Neuronal stem cell (in vitro differentiated cells): ENCODE results near the gene OR6C75.
"Not testable (repeated sequence)": the region's sequence is repeated elsewhere in the genome, so short reads cannot be mapped to it uniquely, and the experiment has no call there.

Source experiments
- DNase-seq: peaks from one replicate; pipeline ENCODE4 v3.0.0-alpha.2; 2013; ENCODE audit warnings: low spot score
- H2AFZ ChIP-seq: one replicate; pipeline ENCODE4 v1.6.1; 2013; ENCODE audit warnings: mild to moderate bottlenecking, low read length, inconsistent platforms
- H2AK5ac ChIP-seq: 2 replicates; pipeline ENCODE4 v1.6.1; 2013; ENCODE audit warnings: low read depth, mild to moderate bottlenecking, inconsistent platforms, low read length, moderate library complexity, mixed read lengths
- H2BK120ac ChIP-seq: 2 replicates; pipeline ENCODE4 v1.6.1; 2013; ENCODE audit warnings: low read depth, mild to moderate bottlenecking, inconsistent platforms, low read length, moderate library complexity, mixed read lengths
- H2BK12ac ChIP-seq: one replicate; pipeline ENCODE4 v1.6.1; 2013; ENCODE audit warnings: low read length, inconsistent platforms
- H2BK15ac ChIP-seq: 2 replicates; pipeline ENCODE4 v1.6.1; 2013; ENCODE audit warnings: mild to moderate bottlenecking, low read length, inconsistent platforms, mixed read lengths
- H2BK5ac ChIP-seq: one replicate; pipeline ENCODE4 v1.6.1; 2013; ENCODE audit warnings: inconsistent platforms, mild to moderate bottlenecking, low read length, moderate library complexity
- H3K14ac ChIP-seq: one replicate; pipeline ENCODE4 v1.6.1; 2013; ENCODE audit warnings: low read length, inconsistent platforms
- H3K18ac ChIP-seq: 2 replicates; pipeline ENCODE4 v1.6.1; 2013; ENCODE audit warnings: low read length, inconsistent platforms
- H3K23ac ChIP-seq: 2 replicates; pipeline ENCODE4 v1.6.1; 2013; ENCODE audit warnings: low read depth, mild to moderate bottlenecking, mixed read lengths, low read length, inconsistent platforms; ENCODE audit not compliant: poor library complexity
- H3K27ac ChIP-seq: replicated peaks from 3 replicates; pipeline ENCODE4 v1.5.1; 2013; ENCODE audit warnings: low read length, inconsistent platforms
- H3K27me3 ChIP-seq, 3 experiments: 2 replicates each; pipeline ENCODE4 v1.6.1; 2013; ENCODE audit warnings: low read length in 3 of 3, mild to moderate bottlenecking in 2 of 3, inconsistent platforms in 1 of 3, low read depth in 1 of 3, mixed read lengths in 1 of 3, moderate library complexity in 1 of 3; ENCODE audit not compliant: control insufficient read depth in 3 of 3, insufficient read depth in 3 of 3
- H3K36me3 ChIP-seq, 2 donors: replicated peaks in 1 of 2; 2 replicates each; pipeline ENCODE4 v1.6.1; 2013; ENCODE audit warnings: low read length in 2 of 2; ENCODE audit not compliant: control insufficient read depth in 2 of 2, insufficient read depth in 2 of 2
- H3K4ac ChIP-seq: 2 replicates; pipeline ENCODE4 v1.6.1; 2013; ENCODE audit warnings: inconsistent platforms, mild to moderate bottlenecking, low read length, moderate library complexity
- H3K4me1 ChIP-seq, 2 donors: 1 replicate in 1 of 2; 2 replicates in 1 of 2; pipeline ENCODE4 v1.6.1; 2013; ENCODE audit warnings: low read length in 2 of 2, low read depth in 1 of 2; ENCODE audit not compliant: control insufficient read depth in 2 of 2, insufficient read depth in 1 of 2
- H3K4me2 ChIP-seq: one replicate; pipeline ENCODE4 v1.6.1; 2013; ENCODE audit warnings: mild to moderate bottlenecking, low read length, inconsistent platforms; ENCODE audit not compliant: insufficient read depth, poor library complexity, severe bottlenecking
- H3K4me3 ChIP-seq, 2 donors: 2 replicates each; pipeline ENCODE4 v1.5.1; 2013; ENCODE audit warnings: low read length in 2 of 2, mild to moderate bottlenecking in 2 of 2, inconsistent platforms in 1 of 2, moderate library complexity in 1 of 2
- H3K79me1 ChIP-seq: one replicate; pipeline ENCODE4 v1.6.1; 2013; ENCODE audit warnings: low read depth, mild to moderate bottlenecking, inconsistent platforms, low read length, moderate library complexity
- H3K9ac ChIP-seq: one replicate; pipeline ENCODE4 v1.6.1; 2013; ENCODE audit warnings: mild to moderate bottlenecking, low read depth, low read length, inconsistent platforms; ENCODE audit not compliant: poor library complexity
- H3K9me3 ChIP-seq, 2 donors: replicated peaks in 1 of 2; 2 replicates each; pipeline versions ENCODE3 to v1.6.1; 2013; ENCODE audit warnings: low read length in 2 of 2, mild to moderate bottlenecking in 2 of 2, inconsistent platforms in 1 of 2, low read depth in 1 of 2, mixed read lengths in 1 of 2, moderate library complexity in 1 of 2; ENCODE audit not compliant: control insufficient read depth in 2 of 2, insufficient read depth in 1 of 2
- H4K8ac ChIP-seq: one replicate; pipeline ENCODE4 v1.6.1; 2013; ENCODE audit warnings: low read depth, mild to moderate bottlenecking, inconsistent platforms, low read length, moderate library complexity
- H4K91ac ChIP-seq: one replicate; pipeline ENCODE4 v1.6.1; 2013; ENCODE audit warnings: low read length, low read depth, mild to moderate bottlenecking, inconsistent platforms; ENCODE audit not compliant: poor library complexity
- WGBS, 2 donors: extraction: QIAGEN DNeasy Blood & Tissue Kit; methylation state at CpG; one replicate each; pipeline ENCODE4 v1.1.7; 2013; ENCODE audit warnings: missing lambda C conversion rate in 2 of 2, mixed read lengths in 1 of 2; ENCODE audit not compliant: insufficient read length in 2 of 2, insufficient replicate concordance in 1 of 2; ENCODE audit errors: extremely low coverage in 2 of 2; 5-methylcytosine and 5-hydroxymethylcytosine counted together

The OR6C75 gene

DNA sequence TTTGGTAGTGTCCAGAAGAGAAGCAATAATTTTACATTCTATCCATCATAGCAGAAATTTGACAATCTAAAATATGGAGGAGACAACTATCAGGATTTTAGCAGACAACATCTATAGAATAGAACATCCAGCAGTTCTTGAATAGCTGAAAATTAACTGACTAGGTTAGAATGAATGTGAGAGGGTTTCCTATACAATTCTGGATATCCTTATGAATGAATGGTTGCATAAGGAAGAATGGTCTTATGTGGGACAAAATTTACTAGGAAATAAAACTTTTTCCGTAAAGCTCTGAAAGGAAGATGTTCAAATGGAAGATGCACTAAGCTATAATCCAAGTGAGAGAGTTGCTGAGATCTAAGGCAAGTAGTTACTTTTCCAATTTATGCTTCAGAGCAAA is 32.3 kb upstream of the OR6C75 start, which contains the start of gene OR6C3:
OR6C3 (plus strand) TSS at position 301 of the 400 bp plus-strand sequence. CDS start 955 bp downstream, outside the sequence.
- Histone ChIP-seq H3K79me1 (no peaks in the 10 kb centered on the region), H3K9me3 (no peaks in the 10 kb centered on the region), H2AK5ac (no peak within 1 kb of the TSS), H2BK15ac (no peak within 1 kb of the TSS), H3K27me3 (no peaks in the 10 kb centered on the region), H2AFZ (no peak within 1 kb of the TSS), H3K23ac (no peak within 1 kb of the TSS), H4K8ac (no peak within 1 kb of the TSS), H2BK120ac (no peak within 1 kb of the TSS), H2BK12ac (no peak within 1 kb of the TSS), H2BK5ac (no peak within 1 kb of the TSS), H3K18ac (no peak within 1 kb of the TSS), H3K4me1 (no peaks in the 10 kb centered on the region), H4K91ac (no peak within 1 kb of the TSS), H3K4me2 (no peak within 1 kb of the TSS), H3K4me3 (no peak within 1 kb of the TSS), H3K9ac (no peak within 1 kb of the TSS), H3K14ac (no peak within 1 kb of the TSS), H3K36me3 (no peaks in the 10 kb centered on the region), H3K4ac (no peak within 1 kb of the TSS), H3K27ac (no peak within 1 kb of the TSS)
- no CpG with 5 or more reads among the region's 1 CpG for WGBS, 2 donors
- no peak for DNase-seq

DNA sequence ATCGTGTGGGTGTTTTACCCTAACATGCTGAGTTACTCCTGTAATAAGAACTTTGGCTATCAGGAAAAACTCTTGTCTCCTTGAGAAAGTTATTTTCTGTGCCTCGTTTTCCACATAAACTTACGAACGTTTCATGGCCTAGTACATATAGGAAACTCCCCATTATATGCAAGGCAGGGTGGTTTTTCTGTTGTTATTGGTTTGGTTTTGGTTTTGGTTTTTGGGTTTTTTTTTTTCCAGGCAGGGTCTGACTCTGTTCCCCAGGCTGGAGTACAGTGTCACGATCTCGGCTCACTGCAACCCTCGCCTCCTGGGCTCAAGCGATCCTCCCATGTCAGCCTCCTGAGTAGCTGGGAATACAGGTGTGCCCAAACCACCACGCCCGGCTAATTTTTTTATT is 26.8 kb upstream of the OR6C75 start:
- Histone ChIP-seq H3K27me3 (no peaks in the 10 kb centered on the region), H2BK5ac (no peak overlapping the region), H2AFZ (no peak overlapping the region), H3K4me1 (no peaks in the 10 kb centered on the region), H3K9ac (no peak overlapping the region), H2BK15ac (no peak overlapping the region), H3K4me3 (no peak overlapping the region), H3K27ac (no peak overlapping the region), H3K36me3 (no peaks in the 10 kb centered on the region), H4K8ac (no peak overlapping the region), H3K18ac (no peak overlapping the region), H3K4me2 (no peak overlapping the region), H2BK12ac (no peak overlapping the region), H3K79me1 (no peaks in the 10 kb centered on the region), H2BK120ac (no peak overlapping the region), H4K91ac (no peak overlapping the region), H3K9me3 (no peaks in the 10 kb centered on the region), H3K14ac (no peak overlapping the region), H3K4ac (no peak overlapping the region), H3K23ac (no peak overlapping the region), H2AK5ac (no peak overlapping the region)
- DNase-seq = no peak
- WGBS, 2 donors = no CpG with 5 or more reads among the region's 10 CpGs

DNA sequence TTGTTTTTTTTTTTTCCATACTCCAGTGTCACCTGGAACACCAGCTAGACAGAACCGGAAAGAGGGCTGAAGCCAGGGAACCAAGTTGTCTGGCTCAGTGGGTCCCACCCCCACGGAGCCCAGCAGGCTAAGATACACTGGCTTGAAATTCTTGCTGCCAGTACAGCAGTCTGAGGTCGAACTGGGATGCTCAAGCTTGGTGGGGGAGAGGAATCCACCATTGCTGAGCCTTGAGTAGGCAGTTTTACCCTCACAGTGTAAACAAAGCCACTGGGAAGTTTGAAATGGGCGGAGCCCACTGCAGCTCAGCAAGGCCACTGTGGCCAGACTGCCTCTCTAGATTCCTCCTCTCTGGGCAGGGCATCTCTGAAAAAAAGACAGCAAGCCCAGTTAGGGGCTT is 7.4 kb upstream of the OR6C75 start:
- not testable (repeated sequence) for H2BK120ac ChIP-seq, H3K27ac ChIP-seq, H3K4ac ChIP-seq, H3K4me1 ChIP-seq, H3K14ac ChIP-seq, H3K4me2 ChIP-seq, H3K79me1 ChIP-seq, H2BK12ac ChIP-seq, H3K23ac ChIP-seq, H2BK5ac ChIP-seq, H3K27me3 ChIP-seq, H2AK5ac ChIP-seq, H2BK15ac ChIP-seq, H3K9ac ChIP-seq, H2AFZ ChIP-seq, H3K9me3 ChIP-seq, DNase-seq, H3K18ac ChIP-seq, H4K91ac ChIP-seq, H4K8ac ChIP-seq, H3K4me3 ChIP-seq, H3K36me3 ChIP-seq
- WGBS, 2 donors = no CpG with 5 or more reads among the region's 4 CpGs

DNA sequence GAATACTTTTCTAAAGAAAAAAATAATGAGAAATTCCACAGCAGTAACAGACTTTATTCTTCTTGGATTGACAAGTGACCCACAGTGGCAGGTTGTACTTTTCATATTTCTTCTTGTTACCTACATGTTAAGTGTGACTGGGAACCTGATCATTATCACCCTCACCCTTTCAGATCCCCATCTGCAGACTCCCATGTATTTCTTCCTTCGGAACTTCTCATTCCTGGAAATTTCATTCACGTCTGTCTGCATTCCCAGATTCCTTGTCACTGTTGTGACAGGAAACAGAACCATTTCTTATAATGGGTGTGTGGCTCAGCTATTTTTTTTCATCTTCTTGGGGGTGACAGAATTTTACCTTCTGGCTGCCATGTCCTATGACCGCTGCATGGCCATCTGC is 2.3 kb downstream of the OR6C75 start:
- H3K4me2 ChIP-seq = no peak overlapping the region
- no peak overlapping the region for H3K18ac ChIP-seq
- no peak overlapping the region for H2AK5ac ChIP-seq
- no peak overlapping the region for H3K27ac ChIP-seq
- no peak overlapping the region for H2BK12ac ChIP-seq
- no peaks in the 10 kb centered on the region for H3K36me3 ChIP-seq
- no peak overlapping the region for H4K91ac ChIP-seq
- DNase-seq = no peak
- no peaks in the 10 kb centered on the region for H3K9me3 ChIP-seq
- H2AFZ ChIP-seq = no peak overlapping the region
- no peak overlapping the region for H3K4ac ChIP-seq
- no peaks in the 10 kb centered on the region for H3K79me1 ChIP-seq
- no peak overlapping the region for H2BK120ac ChIP-seq
- H3K14ac ChIP-seq = no peak overlapping the region
- no peak overlapping the region for H3K4me3 ChIP-seq
- H3K4me1 ChIP-seq = no peaks in the 10 kb centered on the region
- no peak overlapping the region for H2BK5ac ChIP-seq
- no peak overlapping the region for H3K23ac ChIP-seq
- no peak overlapping the region for H3K9ac ChIP-seq
- H4K8ac ChIP-seq = no peak overlapping the region
- WGBS, 2 donors = no CpG with 5 or more reads among the region's 3 CpGs
- no peaks in the 10 kb centered on the region for H3K27me3 ChIP-seq
- H2BK15ac ChIP-seq = no peak overlapping the region
